Pancreas (tissue), 10 donors: ENCODE measurements around the gene KXD1. TPM values are rescaled to one million over a fixed set of nuclear protein-coding genes. Genes with fewer than 3 reads are reported as not detected.

Source experiments
- ATAC-seq, 4 donors: fragments of 200-7000 bp; cut with Tn5 transposase; one replicate each; pipeline versions ENCODE4 v1.8.0 to v1.9.1; 2020; ENCODE audit warnings: mild to moderate bottlenecking in 4 of 4, moderate library complexity in 4 of 4
- DNase-seq, 6 donors: peaks; one replicate each; pipeline ENCODE4 v3.0.0-alpha.2; 2020
- FAIRE-seq: peaks from 2 replicates; lab custom pipeline; 2012; peaks lifted over from hg19 to GRCh38; lab: Jason Lieb, UNC
- H3K27ac ChIP-seq, 4 donors: fragments of 200-600 bp; sonication (generic); 1 replicate in 3 of 4; 2 replicates in 1 of 4; pipeline versions ENCODE4 v1.5.0 to v1.8.0; 2020
- H3K27me3 ChIP-seq, 4 donors: fragments of 200-600 bp; one replicate each; pipeline ENCODE4 v1.8.0; 2021
- H3K36me3 ChIP-seq, 3 donors: fragments of 200-600 bp; sonication (generic) in 1 of 3; one replicate each; pipeline versions ENCODE4 v1.5.0 to v1.8.0; 2020 to 2021
- H3K4me1 ChIP-seq, 3 donors: fragments of 200-600 bp; one replicate each; pipeline ENCODE4 v1.8.0; 2021
- H3K4me3 ChIP-seq, 4 donors: fragments of 200-600 bp; sonication (generic) in 2 of 4; one replicate each; pipeline versions ENCODE4 v1.5.0 to v1.8.0; 2020 to 2021
- H3K9me3 ChIP-seq, 4 donors: fragments of 200-600 bp; one replicate each; pipeline ENCODE4 v1.8.0; 2021
- WGBS, 2 donors: extraction: QIAGEN DNeasy Blood & Tissue Kit; methylation state at CpG; one replicate each; pipeline ENCODE4 v1.1.7; 2013; 5-methylcytosine and 5-hydroxymethylcytosine counted together
- intact Hi-C, 3 donors: fragments of 100-400 bp; cut with DNase I; formaldehyde crosslinking; loops; one replicate each; pipeline versions ENCODE4 v1.11.1 to v1.14.2; 2022
- polyA plus RNA-seq, 2 donors: library from polyadenylated mRNA; stranded (reverse); fragments of 200-250 nt; gene quantifications; one replicate each; pipeline ENCODE4 v1.2.3, GENCODE V29; 2013
- total RNA-seq, 6 donors: library from RNA; stranded (reverse); fragmentation: NEBNext Ultra II Directional in 4 of 6; extraction: Animal tissue kit (Norgen Biotek cat#: 25700) in 4 of 6; gene quantifications; one replicate each; pipeline versions ENCODE4 v1.2.1 to v1.2.4, GENCODE V29; 2021 to 2023
- TF ChIP-seq, protein P1 (sequence below), 4 donors: fragments of 200-600 bp; sonication (generic) in 3 of 4; IDR thresholded peaks; one replicate each; pipeline versions ENCODE4 v1.5.0 to v1.8.0; 2021; ENCODE audit warnings: antibody characterized with exemption in 4 of 4
- donor health status: healthy with polysubstance abuse.
- donor health status: DM: no; HTN: no; CAD: no; lungs with moderate emphysema.
- donor health status: DM: no; HTN: no; CAD: no.
- donor health status: control.
- donor health status: control.
- donor health status: Bipolar disorder and iron deficiency.
- donor health status: DM: yes; HTN: yes; CAD: no.
- donor health status: DM: no; HTN: no; CAD: no.
- donor health status: DM: no; HTN: no; CAD: no.
- donor health status: DM: yes; HTN: yes; CAD: no.

The KXD1 gene
- total and polyA plus RNA-seq, 8 donors: 33.4 to 66.9 (median 42.2) TPM

DNA sequence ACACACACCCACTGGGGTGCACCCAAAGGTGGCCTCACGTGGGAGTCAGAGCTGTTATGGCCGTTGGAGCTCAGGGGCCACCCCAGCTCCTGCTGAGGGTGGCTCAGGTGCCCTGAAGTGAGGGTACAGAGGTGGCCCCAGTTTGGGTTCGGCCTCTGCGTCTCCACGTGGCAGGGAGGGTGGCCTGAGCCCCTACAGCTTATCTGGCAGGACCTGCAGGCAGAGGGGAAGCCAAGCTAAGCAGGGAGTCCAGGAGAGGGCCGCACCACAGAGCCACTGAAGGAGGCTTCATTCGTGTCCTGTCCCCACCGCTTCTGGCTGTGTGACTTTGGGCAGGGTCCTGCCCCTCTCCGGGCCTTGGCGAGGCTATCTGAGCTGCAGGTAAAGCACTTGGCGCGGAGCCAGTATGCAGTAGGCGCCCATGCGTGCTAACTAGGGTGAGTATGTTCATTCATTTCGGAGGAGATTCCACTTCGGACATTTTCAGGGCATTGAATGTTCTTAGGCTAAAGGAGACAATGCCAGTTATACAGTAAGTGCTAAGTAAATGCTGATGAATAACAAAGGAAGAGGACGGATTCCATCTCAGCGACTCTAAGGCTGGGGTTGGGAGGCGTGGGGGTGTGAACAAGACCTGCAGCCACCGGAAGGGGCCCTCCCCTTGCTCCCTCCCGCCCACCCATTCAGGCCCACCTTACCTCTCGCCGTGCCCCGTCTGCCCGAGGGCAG is 35.9 kb downstream of the KXD1 start:
- H3K4me3 ChIP-seq: peak overlapping the region in 2 of 4 donors; percentile 19 to 38
- peaks cover 0 to 6% (median 0%) of the 10 kb centered on the region in 3 donors for H3K36me3 ChIP-seq
- intact Hi-C loops: no loop called here
- peak in 1 of 6 donors; percentile 84 for DNase-seq
- ATAC-seq: no peak
- no peaks in the 10 kb centered on the region for H3K27me3 ChIP-seq
- H3K4me1 ChIP-seq: peaks cover 5 to 16% (median 8%) of the 10 kb centered on the region in 3 donors
- no peaks in the 10 kb centered on the region for H3K9me3 ChIP-seq
- TF ChIP-seq, protein P1, sequence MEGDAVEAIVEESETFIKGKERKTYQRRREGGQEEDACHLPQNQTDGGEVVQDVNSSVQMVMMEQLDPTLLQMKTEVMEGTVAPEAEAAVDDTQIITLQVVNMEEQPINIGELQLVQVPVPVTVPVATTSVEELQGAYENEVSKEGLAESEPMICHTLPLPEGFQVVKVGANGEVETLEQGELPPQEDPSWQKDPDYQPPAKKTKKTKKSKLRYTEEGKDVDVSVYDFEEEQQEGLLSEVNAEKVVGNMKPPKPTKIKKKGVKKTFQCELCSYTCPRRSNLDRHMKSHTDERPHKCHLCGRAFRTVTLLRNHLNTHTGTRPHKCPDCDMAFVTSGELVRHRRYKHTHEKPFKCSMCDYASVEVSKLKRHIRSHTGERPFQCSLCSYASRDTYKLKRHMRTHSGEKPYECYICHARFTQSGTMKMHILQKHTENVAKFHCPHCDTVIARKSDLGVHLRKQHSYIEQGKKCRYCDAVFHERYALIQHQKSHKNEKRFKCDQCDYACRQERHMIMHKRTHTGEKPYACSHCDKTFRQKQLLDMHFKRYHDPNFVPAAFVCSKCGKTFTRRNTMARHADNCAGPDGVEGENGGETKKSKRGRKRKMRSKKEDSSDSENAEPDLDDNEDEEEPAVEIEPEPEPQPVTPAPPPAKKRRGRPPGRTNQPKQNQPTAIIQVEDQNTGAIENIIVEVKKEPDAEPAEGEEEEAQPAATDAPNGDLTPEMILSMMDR (IDR thresholded peaks at IDR 0.05): no peak
- H3K27ac ChIP-seq: no peak overlapping the region
- 38 to 43% methylated on average over 21 to 25 of the region's 25 CpGs for WGBS, 2 donors
- FAIRE-seq: no peak

DNA sequence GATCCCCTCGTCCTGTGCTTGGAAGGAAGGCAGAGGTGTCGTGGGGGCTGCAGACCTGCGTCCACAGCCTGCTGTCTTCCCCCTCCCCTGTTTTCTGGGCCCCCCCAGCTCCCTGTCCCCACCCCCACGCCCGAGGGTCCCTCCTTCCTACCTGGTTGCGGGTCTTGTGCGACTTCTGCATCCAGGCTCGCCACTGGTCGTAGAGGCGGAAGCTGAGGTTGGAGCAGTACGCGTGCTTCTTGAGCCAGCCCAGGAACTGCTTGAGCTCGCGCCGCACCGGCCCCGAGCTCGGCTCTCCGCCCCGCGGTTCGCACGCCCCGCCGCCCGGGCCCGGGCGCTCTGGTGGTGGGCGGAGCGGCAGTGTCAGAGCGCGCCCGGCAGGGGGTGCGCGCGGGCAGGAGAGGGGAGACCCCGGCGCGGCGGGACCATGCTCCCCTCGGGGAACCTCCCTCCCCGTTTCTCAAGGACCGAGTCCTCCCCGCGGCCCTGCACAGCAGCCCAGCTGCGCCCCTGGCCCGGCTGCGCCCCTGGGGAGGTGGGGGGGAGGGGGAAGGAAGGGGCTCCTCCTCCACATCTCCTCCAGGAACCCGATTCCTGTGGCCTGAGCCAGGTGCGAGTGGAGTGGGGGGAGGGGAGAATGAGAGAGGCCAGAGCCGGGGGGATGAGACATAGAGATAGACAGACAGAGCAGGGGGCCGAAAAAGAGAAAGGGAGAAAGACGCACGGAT is 36.6 kb downstream of the KXD1 start:
- ATAC-seq (peak; percentile 70 to 86 (median 81)), DNase-seq (peak; percentile 51 to 90 (median 74)), FAIRE-seq (no peak)
- H3K4me3 ChIP-seq: peak overlapping the region in 2 of 4 donors; percentile 19 to 38
- H3K9me3 ChIP-seq: no peaks in the 10 kb centered on the region
- intact Hi-C loops: no loop called here
- TF ChIP-seq, protein P1 (IDR thresholded peaks at IDR 0.05): peak; percentile 78 to 89 (median 82)
- peaks cover 5 to 16% (median 8%) of the 10 kb centered on the region in 3 donors for H3K4me1 ChIP-seq
- peaks cover 0 to 6% (median 0%) of the 10 kb centered on the region in 3 donors for H3K36me3 ChIP-seq
- H3K27me3 ChIP-seq: no peaks in the 10 kb centered on the region
- H3K27ac ChIP-seq: no peak overlapping the region
- 1 to 2% methylated on average over 41 to 54 of the region's 54 CpGs for WGBS, 2 donors

DNA sequence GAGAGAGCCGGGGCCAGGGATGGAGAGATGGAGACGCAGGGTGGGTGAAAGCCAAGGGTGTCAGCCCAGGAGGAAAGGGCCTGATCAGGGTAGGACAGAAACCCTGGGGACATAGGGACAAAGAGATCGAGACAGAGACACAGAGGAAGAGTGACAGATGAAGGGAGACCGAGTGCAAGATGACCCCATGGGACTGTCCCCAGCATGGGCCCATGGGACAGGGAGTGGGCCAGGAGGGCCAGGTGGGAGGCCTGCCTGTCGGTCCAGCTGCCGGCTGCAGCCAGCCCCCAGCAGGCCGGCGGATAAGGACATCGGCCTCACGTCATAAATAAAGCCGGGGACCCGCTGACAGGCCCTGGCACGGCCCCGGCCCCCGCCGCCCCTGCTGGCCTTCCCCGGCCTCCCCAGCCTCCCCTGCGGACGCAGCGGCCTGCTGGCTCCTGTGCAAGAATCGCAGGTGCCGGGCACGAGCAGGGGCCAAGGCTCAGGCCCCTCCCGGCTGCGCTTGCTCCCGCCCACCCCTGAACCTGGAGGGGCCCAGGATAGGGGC is 37.2 kb downstream of the KXD1 start:
- Histone ChIP-seq H3K4me3 (peak overlapping the region in 2 of 4 donors; percentile 19 to 38), H3K9me3 (no peaks in the 10 kb centered on the region), H3K4me1 (peaks cover under 1 to 12% (median 8%) of the 10 kb centered on the region in 3 donors), H3K27ac (no peak overlapping the region), H3K27me3 (no peaks in the 10 kb centered on the region), H3K36me3 (peaks cover 0 to 6% (median 0%) of the 10 kb centered on the region in 3 donors)
- WGBS, 2 donors: 25 to 36% methylated on average over 21 to 26 of the region's 26 CpGs
- TF ChIP-seq, protein P1 (IDR thresholded peaks at IDR 0.05): no peak
- DNase-seq (peak in 1 of 6 donors; percentile 77), ATAC-seq (no peak), FAIRE-seq (no peak)
- intact Hi-C loops: loop anchor here in 1 of 3 donors (5.0 kb wide), 1 partner anchor 252 kb away; no protein-coding TSS in a partner anchor

DNA sequence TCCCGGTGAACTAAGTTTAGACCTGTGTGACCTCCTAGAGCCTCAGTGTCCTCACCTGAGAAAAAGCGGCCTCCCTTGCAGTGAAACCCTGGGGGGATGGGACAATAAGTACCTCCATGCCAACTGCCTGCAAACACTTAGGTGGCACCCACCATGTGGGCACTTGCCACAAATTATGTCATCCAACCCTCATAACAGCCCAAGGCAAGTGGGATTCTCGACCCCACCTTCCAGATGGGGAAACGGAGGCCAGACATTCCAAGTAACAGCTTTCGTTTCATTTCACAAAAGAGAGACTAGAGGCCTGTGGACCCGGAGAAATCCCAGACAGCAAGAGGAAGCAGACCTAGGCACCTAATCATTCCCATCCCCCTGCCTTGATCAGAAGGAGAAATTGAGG is 37.8 kb downstream of the KXD1 start:
- H3K36me3 ChIP-seq: peaks cover 0 to 6% (median 0%) of the 10 kb centered on the region in 3 donors
- TF ChIP-seq, protein P1 (IDR thresholded peaks at IDR 0.05): no peak
- no peak overlapping the region for H3K27ac ChIP-seq
- DNase-seq (no peak), ATAC-seq (no peak), FAIRE-seq (no peak)
- 71 to 75% methylated on average over 6 of the region's 6 CpGs for WGBS, 2 donors
- H3K27me3 ChIP-seq: no peaks in the 10 kb centered on the region
- no peaks in the 10 kb centered on the region for H3K9me3 ChIP-seq
- peaks cover 0 to 10% (median 8%) of the 10 kb centered on the region in 3 donors for H3K4me1 ChIP-seq
- no peak overlapping the region for H3K4me3 ChIP-seq
- intact Hi-C loops: loop anchor here in 1 of 3 donors (5.0 kb wide), 1 partner anchor 252 kb away; no protein-coding TSS in a partner anchor
